ENCODE data around the gene NXT2.

DNA sequence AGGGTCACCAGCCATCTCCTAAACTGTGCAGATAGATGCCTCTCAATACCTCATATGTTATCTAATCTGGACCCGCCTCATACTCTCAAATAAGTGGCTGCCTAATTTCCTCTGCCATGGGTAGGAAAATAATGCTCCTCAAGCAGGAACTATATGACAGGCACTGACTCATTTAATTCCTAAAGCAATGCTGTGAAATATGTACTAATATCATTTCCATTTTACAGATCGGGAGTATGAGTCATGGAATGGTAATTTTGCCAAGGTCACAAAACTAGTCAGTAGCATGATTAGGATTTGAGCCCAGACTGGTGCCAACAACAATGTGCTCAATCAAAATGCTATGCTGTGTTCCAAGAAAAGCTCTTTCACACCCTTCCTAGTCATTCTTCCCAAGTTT, 3.0 kb upstream of the NXT2 start:
- TF ChIP-seq, protein P1, sequence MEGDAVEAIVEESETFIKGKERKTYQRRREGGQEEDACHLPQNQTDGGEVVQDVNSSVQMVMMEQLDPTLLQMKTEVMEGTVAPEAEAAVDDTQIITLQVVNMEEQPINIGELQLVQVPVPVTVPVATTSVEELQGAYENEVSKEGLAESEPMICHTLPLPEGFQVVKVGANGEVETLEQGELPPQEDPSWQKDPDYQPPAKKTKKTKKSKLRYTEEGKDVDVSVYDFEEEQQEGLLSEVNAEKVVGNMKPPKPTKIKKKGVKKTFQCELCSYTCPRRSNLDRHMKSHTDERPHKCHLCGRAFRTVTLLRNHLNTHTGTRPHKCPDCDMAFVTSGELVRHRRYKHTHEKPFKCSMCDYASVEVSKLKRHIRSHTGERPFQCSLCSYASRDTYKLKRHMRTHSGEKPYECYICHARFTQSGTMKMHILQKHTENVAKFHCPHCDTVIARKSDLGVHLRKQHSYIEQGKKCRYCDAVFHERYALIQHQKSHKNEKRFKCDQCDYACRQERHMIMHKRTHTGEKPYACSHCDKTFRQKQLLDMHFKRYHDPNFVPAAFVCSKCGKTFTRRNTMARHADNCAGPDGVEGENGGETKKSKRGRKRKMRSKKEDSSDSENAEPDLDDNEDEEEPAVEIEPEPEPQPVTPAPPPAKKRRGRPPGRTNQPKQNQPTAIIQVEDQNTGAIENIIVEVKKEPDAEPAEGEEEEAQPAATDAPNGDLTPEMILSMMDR (conservative IDR thresholded peaks at IDR 0.05 in 1 of 2, IDR thresholded peaks at IDR 0.05 in 1 of 2; ENCODE audit: extremely low read depth in 1 of 2, insufficient read depth in 1 of 2, low read depth in 1 of 2, low read length in 2 of 2), result no peak
- no peak for TF ChIP-seq EZH2 (IDR thresholded peaks at IDR 0.05; ENCODE audit: borderline replicate concordance, low read length)
